ENCODE results near the gene RING1. TPM values are rescaled to one million over a fixed set of nuclear protein-coding genes. Genes with fewer than 3 reads are reported as not detected.

RING1 gene
- total and polyA plus RNA-seq, 2 experiments from 2014 or later = 6.4 to 16.0 TPM

GRCh38 chr6:33211136-33211535 lies 2.8 kb downstream of the RING1 start:
- ATAC-seq (no peak), DNase-seq (ENCODE audit: low spot score) (no peak)
- Histone ChIP-seq H2AFZ (no peak overlapping the region), H3F3A (replicated peaks; ENCODE audit: low read depth) (peaks cover 7% of the 10 kb centered on the region; the same call in 1 of the 2 replicates), H3K9me2 (ENCODE audit: insufficient read depth) (no peaks in the 10 kb centered on the region), H3K27ac (ENCODE audit: low read depth) (no peak overlapping the region), H3K36me3 (ENCODE audit: insufficient read depth) (no peaks in the 10 kb centered on the region), H3K4me2 (peak overlapping the region; percentile 99; the same call in 1 of the 2 replicates), H3K79me2 (replicated peaks; ENCODE audit: insufficient read depth) (peaks cover 5% of the 10 kb centered on the region; the same call in 1 of the 2 replicates), H3K27me3 (ENCODE audit: insufficient read depth) (peaks cover 92% of the 10 kb centered on the region), H3K4me1 (ENCODE audit: insufficient read depth) (peaks cover 47% of the 10 kb centered on the region), H4K20me1 (replicated peaks; ENCODE audit: insufficient read depth) (peaks cover 15% of the 10 kb centered on the region; the same call in 1 of the 2 replicates), H3K4me3 (peak overlapping the region; percentile 90; the same call in 1 of the 2 replicates)
- peaks cover 73% of the 10 kb centered on the region for H3K27me3 Mint-ChIP-seq (ENCODE audit: insufficient read depth, low read depth, poor library complexity)
- TF ChIP-seq, protein P1, sequence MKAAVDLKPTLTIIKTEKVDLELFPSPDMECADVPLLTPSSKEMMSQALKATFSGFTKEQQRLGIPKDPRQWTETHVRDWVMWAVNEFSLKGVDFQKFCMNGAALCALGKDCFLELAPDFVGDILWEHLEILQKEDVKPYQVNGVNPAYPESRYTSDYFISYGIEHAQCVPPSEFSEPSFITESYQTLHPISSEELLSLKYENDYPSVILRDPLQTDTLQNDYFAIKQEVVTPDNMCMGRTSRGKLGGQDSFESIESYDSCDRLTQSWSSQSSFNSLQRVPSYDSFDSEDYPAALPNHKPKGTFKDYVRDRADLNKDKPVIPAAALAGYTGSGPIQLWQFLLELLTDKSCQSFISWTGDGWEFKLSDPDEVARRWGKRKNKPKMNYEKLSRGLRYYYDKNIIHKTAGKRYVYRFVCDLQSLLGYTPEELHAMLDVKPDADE (IDR thresholded peaks at IDR 0.05) = no peak
- TF ChIP-seq CREB1 (CRISPR knock-in tag; IDR thresholded peaks at IDR 0.05; ENCODE audit: low read depth) (no peak), ZNF331 (CRISPR knock-in tag; IDR thresholded peaks at IDR 0.05; ENCODE audit: low read depth) (no peak), NANOG (IDR thresholded peaks at IDR 0.05; ENCODE audit: borderline replicate concordance) (no peak), JUNB (IDR thresholded peaks at IDR 0.05; ENCODE audit: unreplicated experiment) (no peak), EZH2 (IDR thresholded peaks at IDR 0.05; ENCODE audit: low read depth, unreplicated experiment) (no peak), STAT1 (IDR thresholded peaks at IDR 0.05; ENCODE audit: unreplicated experiment) (no peak), CTCF (conservative IDR thresholded peaks at IDR 0.05; ENCODE audit: low read depth in 2 of 2) (no peak), ZNF462 (CRISPR knock-in tag; IDR thresholded peaks at IDR 0.05) (no peak), POLR2AphosphoS5 (IDR thresholded peaks at IDR 0.05; ENCODE audit: low read depth) (no peak), ZNF114 (CRISPR knock-in tag; IDR thresholded peaks at IDR 0.05) (no peak), EZH2phosphoT487 (IDR thresholded peaks at IDR 0.05; ENCODE audit: unreplicated experiment) (no peak)
- TF ChIP-seq, protein P2, sequence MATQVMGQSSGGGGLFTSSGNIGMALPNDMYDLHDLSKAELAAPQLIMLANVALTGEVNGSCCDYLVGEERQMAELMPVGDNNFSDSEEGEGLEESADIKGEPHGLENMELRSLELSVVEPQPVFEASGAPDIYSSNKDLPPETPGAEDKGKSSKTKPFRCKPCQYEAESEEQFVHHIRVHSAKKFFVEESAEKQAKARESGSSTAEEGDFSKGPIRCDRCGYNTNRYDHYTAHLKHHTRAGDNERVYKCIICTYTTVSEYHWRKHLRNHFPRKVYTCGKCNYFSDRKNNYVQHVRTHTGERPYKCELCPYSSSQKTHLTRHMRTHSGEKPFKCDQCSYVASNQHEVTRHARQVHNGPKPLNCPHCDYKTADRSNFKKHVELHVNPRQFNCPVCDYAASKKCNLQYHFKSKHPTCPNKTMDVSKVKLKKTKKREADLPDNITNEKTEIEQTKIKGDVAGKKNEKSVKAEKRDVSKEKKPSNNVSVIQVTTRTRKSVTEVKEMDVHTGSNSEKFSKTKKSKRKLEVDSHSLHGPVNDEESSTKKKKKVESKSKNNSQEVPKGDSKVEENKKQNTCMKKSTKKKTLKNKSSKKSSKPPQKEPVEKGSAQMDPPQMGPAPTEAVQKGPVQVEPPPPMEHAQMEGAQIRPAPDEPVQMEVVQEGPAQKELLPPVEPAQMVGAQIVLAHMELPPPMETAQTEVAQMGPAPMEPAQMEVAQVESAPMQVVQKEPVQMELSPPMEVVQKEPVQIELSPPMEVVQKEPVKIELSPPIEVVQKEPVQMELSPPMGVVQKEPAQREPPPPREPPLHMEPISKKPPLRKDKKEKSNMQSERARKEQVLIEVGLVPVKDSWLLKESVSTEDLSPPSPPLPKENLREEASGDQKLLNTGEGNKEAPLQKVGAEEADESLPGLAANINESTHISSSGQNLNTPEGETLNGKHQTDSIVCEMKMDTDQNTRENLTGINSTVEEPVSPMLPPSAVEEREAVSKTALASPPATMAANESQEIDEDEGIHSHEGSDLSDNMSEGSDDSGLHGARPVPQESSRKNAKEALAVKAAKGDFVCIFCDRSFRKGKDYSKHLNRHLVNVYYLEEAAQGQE (IDR thresholded peaks at IDR 0.05; ENCODE audit: unreplicated experiment) = no peak
- peaks cover 19% of the 10 kb centered on the region for H3K36me3 Mint-ChIP-seq (ENCODE audit: low read depth)
- H3K27ac Mint-ChIP-seq = no peak overlapping the region
- peaks cover 47% of the 10 kb centered on the region for H3K4me1 Mint-ChIP-seq
- H3K9me3 Mint-ChIP-seq = no peaks in the 10 kb centered on the region; the same call in 2 of the 3 replicates
- H3K4me3 Mint-ChIP-seq = no peak overlapping the region

Measured in GM23338 (cell line).